ENCODE data around the gene ZSCAN20. TPM values are rescaled to one million over a fixed set of nuclear protein-coding genes. Genes with fewer than 3 reads are reported as not detected.

Gene ZSCAN20
- total RNA-seq, 3 donors from 2014 or later (not counting 1 experiment from before 2014, with no cell fraction given): 0.49 to 1.5 (median 1.0) TPM

GRCh38 chr1:33455539-33456501 is 16.6 kb upstream of the ZSCAN20 start:
- intact Hi-C loops (cut with micrococcal nuclease): no loop called here
- Mint-ChIP-seq H3K27ac (no peak overlapping the region), H3K4me3 (no peak overlapping the region), H3K4me1 (peaks cover 0 to 5% of the 10 kb centered on the region in 2 donors), H3K9me3 (no peaks in the 10 kb centered on the region), H3K36me3 (no peaks in the 10 kb centered on the region), H3K27me3 (ENCODE audit: low read depth in 2 of 2) (peaks cover 10 to 21% of the 10 kb centered on the region in 2 donors)
- ATAC-seq (peak; percentile 59 to 70 (median 64)), DNase-seq (peak in 1 of 2 donors; percentile 66)
- no peaks in the 10 kb centered on the region for H3K27me3 ChIP-seq (ENCODE audit: control insufficient read depth, insufficient read depth, low read length)
- H3K27ac ChIP-seq (ENCODE audit: low read length): no peak overlapping the region
- H3K36me3 ChIP-seq (ENCODE audit: control insufficient read depth, insufficient read depth, low read length): no peaks in the 10 kb centered on the region
- H3K4me3 ChIP-seq (ENCODE audit: low read length): no peak overlapping the region
- no peaks in the 10 kb centered on the region for H3K9me3 ChIP-seq (ENCODE audit: control insufficient read depth, insufficient read depth, low read length)
- TF ChIP-seq CTCF (IDR thresholded peaks at IDR 0.05): no peak
- H3K4me1 ChIP-seq (ENCODE audit: control insufficient read depth, insufficient read depth, low read length): peaks cover 7% of the 10 kb centered on the region
- 41% methylated on average over 7 of the region's 8 CpGs for WGBS (ENCODE audit: insufficient coverage)

GRCh38 chr1:33456502-33456886 is 16.0 kb upstream of the ZSCAN20 start:
- TF ChIP-seq CTCF (IDR thresholded peaks at IDR 0.05): no peak
- no peaks in the 10 kb centered on the region for H3K9me3 Mint-ChIP-seq
- Histone ChIP-seq H3K27ac (ENCODE audit: low read length) (no peak overlapping the region), H3K36me3 (ENCODE audit: control insufficient read depth, insufficient read depth, low read length) (no peaks in the 10 kb centered on the region), H3K9me3 (ENCODE audit: control insufficient read depth, insufficient read depth, low read length) (no peaks in the 10 kb centered on the region), H3K27me3 (ENCODE audit: control insufficient read depth, insufficient read depth, low read length) (no peaks in the 10 kb centered on the region), H3K4me1 (ENCODE audit: control insufficient read depth, insufficient read depth, low read length) (peaks cover 9% of the 10 kb centered on the region), H3K4me3 (ENCODE audit: low read length) (no peak overlapping the region)
- intact Hi-C loops (cut with micrococcal nuclease): no loop called here
- H3K4me3 Mint-ChIP-seq: no peak overlapping the region
- ATAC-seq (no peak), DNase-seq (no peak)
- H3K36me3 Mint-ChIP-seq: no peaks in the 10 kb centered on the region
- WGBS (ENCODE audit: insufficient coverage): 92% methylated on average over 5 of the region's 6 CpGs
- H3K27ac Mint-ChIP-seq: no peak overlapping the region
- peaks cover 0 to 5% of the 10 kb centered on the region in 2 donors for H3K4me1 Mint-ChIP-seq
- peaks cover 10 to 20% of the 10 kb centered on the region in 2 donors for H3K27me3 Mint-ChIP-seq (ENCODE audit: low read depth in 2 of 2)

GRCh38 chr1:33459691-33460090 is 12.8 kb upstream of the ZSCAN20 start:
- Mint-ChIP-seq H3K27ac (no peak overlapping the region), H3K4me3 (no peak overlapping the region), H3K9me3 (no peaks in the 10 kb centered on the region), H3K4me1 (peaks cover 0 to 5% of the 10 kb centered on the region in 2 donors), H3K27me3 (ENCODE audit: low read depth in 2 of 2) (peaks cover 9 to 10% of the 10 kb centered on the region in 2 donors), H3K36me3 (no peaks in the 10 kb centered on the region)
- no peak for TF ChIP-seq CTCF (IDR thresholded peaks at IDR 0.05)
- Histone ChIP-seq H3K9me3 (ENCODE audit: control insufficient read depth, insufficient read depth, low read length) (no peaks in the 10 kb centered on the region), H3K27ac (ENCODE audit: low read length) (no peak overlapping the region), H3K27me3 (ENCODE audit: control insufficient read depth, insufficient read depth, low read length) (no peaks in the 10 kb centered on the region), H3K36me3 (ENCODE audit: control insufficient read depth, insufficient read depth, low read length) (no peaks in the 10 kb centered on the region), H3K4me3 (ENCODE audit: low read length) (no peak overlapping the region), H3K4me1 (ENCODE audit: control insufficient read depth, insufficient read depth, low read length) (peaks cover 12% of the 10 kb centered on the region)
- WGBS (ENCODE audit: insufficient coverage): 88% methylated on average over 4 of the region's 4 CpGs
- intact Hi-C loops (cut with micrococcal nuclease): no loop called here
- DNase-seq (no peak), ATAC-seq (no peak)
